ENCODE measurements around the gene DRAXIN. TPM values are rescaled to one million over a fixed set of nuclear protein-coding genes. Genes with fewer than 3 reads are reported as not detected.

The DRAXIN gene
- total RNA-seq, 4 donors from 2014 or later = 0.08 to 0.16 (median 0.12) TPM; not detected in 1

DNA sequence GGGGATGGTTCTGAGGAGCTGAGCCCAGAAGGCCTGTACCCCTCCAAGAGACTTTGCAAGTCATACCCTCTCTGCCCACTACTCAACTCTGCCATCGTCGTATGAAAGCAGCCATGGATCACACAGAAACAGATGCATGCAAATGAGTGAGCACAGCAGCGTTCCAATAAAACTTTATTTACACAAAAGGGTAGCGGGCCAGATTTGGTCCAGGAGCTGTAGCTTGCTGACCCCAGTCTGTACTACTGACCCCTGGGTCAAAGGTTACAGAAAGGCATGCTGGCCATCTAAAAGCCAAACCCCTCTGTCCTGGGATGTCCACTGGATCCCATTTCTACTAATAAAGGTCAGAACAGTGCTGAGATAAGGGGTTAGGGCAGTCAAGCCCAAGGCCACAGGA lies 35.6 kb downstream of the DRAXIN start:
- no peak overlapping the region for H3K27ac ChIP-seq
- no peak for ATAC-seq
- H3K27me3 ChIP-seq = no peaks in the 10 kb centered on the region
- 94% methylated on average over 4 of the region's 4 CpGs; no CpG with 5 or more reads in 1 of the 2 donors for WGBS, 2 donors (ENCODE audit: low coverage in 1 of 2)
- H3K4me1 ChIP-seq = peaks cover 0 to 41% (median 14%) of the 10 kb centered on the region in 3 donors
- TF ChIP-seq EP300 (IDR thresholded peaks at IDR 0.05) = no peak
- no peak for TF ChIP-seq POLR2AphosphoS5 (IDR thresholded peaks at IDR 0.05)
- TF ChIP-seq POLR2A (IDR thresholded peaks at IDR 0.05) = no peak
- TF ChIP-seq, protein P1, sequence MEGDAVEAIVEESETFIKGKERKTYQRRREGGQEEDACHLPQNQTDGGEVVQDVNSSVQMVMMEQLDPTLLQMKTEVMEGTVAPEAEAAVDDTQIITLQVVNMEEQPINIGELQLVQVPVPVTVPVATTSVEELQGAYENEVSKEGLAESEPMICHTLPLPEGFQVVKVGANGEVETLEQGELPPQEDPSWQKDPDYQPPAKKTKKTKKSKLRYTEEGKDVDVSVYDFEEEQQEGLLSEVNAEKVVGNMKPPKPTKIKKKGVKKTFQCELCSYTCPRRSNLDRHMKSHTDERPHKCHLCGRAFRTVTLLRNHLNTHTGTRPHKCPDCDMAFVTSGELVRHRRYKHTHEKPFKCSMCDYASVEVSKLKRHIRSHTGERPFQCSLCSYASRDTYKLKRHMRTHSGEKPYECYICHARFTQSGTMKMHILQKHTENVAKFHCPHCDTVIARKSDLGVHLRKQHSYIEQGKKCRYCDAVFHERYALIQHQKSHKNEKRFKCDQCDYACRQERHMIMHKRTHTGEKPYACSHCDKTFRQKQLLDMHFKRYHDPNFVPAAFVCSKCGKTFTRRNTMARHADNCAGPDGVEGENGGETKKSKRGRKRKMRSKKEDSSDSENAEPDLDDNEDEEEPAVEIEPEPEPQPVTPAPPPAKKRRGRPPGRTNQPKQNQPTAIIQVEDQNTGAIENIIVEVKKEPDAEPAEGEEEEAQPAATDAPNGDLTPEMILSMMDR (IDR thresholded peaks at IDR 0.05) = no peak
- no peaks in the 10 kb centered on the region for H3K36me3 ChIP-seq
- H3K9me3 ChIP-seq = no peaks in the 10 kb centered on the region
- no peak overlapping the region for H3K4me3 ChIP-seq

DNA sequence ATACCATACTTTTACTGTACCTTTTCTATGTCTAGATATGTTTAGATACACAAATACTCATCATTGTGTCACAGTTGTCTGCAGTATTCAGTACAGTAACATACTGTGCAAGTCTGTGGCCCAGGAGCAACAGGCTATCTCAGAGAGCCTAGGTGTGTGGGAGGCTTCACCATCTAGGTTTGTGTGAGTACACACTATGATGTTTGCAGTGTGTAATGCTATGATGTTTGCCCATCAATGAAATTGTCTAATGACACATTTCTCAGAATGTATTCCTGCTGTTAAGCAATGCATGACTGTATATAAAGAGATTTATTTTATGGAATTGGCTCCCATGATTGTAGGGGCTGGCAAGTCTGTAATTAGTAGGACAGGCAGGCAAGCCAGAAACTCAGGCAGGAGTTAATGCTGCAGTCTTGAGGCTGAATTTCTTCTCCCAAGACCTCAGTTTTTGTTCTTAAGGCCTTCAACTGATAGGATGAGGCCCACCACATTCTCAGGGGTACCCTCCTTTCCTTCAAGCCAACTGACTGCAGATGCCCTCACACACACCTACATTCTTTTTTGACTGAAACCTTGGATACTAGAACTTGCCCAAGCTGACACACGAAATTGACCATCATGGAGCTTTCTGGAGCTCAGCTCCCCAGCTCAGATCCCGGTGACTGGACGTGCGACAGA lies 36.8 kb downstream of the DRAXIN start:
- TF ChIP-seq POLR2A (IDR thresholded peaks at IDR 0.05) (no peak), EP300 (IDR thresholded peaks at IDR 0.05) (no peak), POLR2AphosphoS5 (IDR thresholded peaks at IDR 0.05) (no peak)
- TF ChIP-seq, protein P1 (IDR thresholded peaks at IDR 0.05) = no peak
- Histone ChIP-seq H3K4me1 (peaks cover 0 to 41% (median 24%) of the 10 kb centered on the region in 3 donors), H3K4me3 (no peak overlapping the region), H3K36me3 (no peaks in the 10 kb centered on the region), H3K27me3 (no peaks in the 10 kb centered on the region), H3K27ac (no peak overlapping the region), H3K9me3 (no peaks in the 10 kb centered on the region)
- 93% methylated on average over 3 of the region's 4 CpGs; no CpG with 5 or more reads in 1 of the 2 donors for WGBS, 2 donors (ENCODE audit: low coverage in 1 of 2)
- no peak for ATAC-seq

DNA sequence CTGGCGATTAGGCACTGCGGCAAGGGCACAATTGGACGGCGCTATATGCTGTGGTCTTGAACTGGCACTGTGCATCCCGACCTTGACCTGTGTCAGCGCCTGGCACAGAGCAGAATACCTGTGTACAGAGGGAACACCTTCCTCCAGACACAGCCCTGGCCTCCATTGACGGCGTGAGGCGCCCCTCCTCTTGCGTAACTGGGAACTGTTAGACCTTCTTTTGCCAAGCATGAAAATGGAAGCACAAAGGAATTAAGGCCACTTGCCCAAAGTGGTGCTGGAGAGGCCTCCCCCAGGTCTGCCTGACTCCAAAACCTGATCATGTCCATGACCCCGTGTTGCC lies 37.6 kb downstream of the DRAXIN start:
- Histone ChIP-seq H3K9me3 (no peaks in the 10 kb centered on the region), H3K4me1 (peaks cover 0 to 45% (median 24%) of the 10 kb centered on the region in 3 donors), H3K4me3 (no peak overlapping the region), H3K27me3 (no peaks in the 10 kb centered on the region), H3K36me3 (no peaks in the 10 kb centered on the region), H3K27ac (peak overlapping the region in 2 of 4 donors; percentile 9 to 12)
- WGBS, 2 donors (ENCODE audit: low coverage in 1 of 2) = 100% methylated on average over 1 of the region's 11 CpGs; no CpG with 5 or more reads in 1 of the 2 donors
- no peak for ATAC-seq
- TF ChIP-seq POLR2AphosphoS5 (IDR thresholded peaks at IDR 0.05) = no peak

DNA sequence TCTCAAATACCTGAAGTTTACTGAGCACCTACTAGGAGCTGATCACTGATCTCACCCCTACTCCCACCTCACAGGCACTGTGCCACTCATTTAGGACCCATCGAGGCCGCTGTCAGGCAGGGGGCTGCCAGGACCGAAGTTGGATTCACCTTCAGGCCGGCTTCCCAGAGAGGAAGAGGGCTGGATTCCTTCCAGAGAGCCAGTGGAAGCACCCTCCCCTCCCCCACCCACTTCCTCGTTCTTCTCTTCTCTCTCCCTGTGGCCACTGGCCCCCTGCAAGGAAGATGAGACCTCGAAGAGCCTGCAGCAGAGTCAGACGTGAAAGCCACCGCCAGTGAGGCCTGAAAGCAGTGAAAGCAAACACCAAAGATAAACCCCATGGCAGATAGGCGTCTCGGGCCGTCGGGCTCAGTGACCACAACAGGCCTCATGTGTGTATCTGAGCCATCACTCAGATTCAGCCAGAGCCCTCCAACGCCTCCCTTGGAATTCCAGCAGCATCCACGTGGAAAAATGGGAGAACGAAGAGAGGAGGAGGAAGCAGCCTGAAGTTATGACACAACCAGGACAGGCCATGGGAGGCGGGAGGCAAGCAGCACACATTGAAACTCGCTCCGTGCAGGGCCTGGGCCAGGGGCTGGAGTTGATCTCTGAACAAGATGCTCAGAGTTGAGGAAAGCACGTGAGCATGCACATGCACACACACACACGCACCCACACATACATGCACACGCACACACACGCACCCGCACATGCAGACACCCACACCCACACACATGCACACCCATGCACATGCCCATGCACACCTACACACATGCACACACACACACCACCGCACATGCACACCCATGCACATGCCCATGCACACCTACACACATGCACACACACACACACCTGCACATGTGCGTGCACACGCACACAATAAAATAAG lies 38.3 kb downstream of the DRAXIN start:
- Histone ChIP-seq H3K4me1 (peaks cover 0 to 45% (median 24%) of the 10 kb centered on the region in 3 donors), H3K4me3 (no peak overlapping the region), H3K27me3 (no peaks in the 10 kb centered on the region), H3K36me3 (no peaks in the 10 kb centered on the region), H3K9me3 (no peaks in the 10 kb centered on the region), H3K27ac (peak overlapping the region in 2 of 4 donors; percentile 84)
- TF ChIP-seq EP300 (IDR thresholded peaks at IDR 0.05) (no peak), POLR2AphosphoS5 (IDR thresholded peaks at IDR 0.05) (no peak), POLR2A (IDR thresholded peaks at IDR 0.05) (no peak)
- TF ChIP-seq, protein P1 (IDR thresholded peaks at IDR 0.05) = no peak
- WGBS, 2 donors (ENCODE audit: low coverage in 1 of 2) = 66 to 85% methylated on average over 6 to 16 of the region's 26 CpGs
- no peak for ATAC-seq

DNA sequence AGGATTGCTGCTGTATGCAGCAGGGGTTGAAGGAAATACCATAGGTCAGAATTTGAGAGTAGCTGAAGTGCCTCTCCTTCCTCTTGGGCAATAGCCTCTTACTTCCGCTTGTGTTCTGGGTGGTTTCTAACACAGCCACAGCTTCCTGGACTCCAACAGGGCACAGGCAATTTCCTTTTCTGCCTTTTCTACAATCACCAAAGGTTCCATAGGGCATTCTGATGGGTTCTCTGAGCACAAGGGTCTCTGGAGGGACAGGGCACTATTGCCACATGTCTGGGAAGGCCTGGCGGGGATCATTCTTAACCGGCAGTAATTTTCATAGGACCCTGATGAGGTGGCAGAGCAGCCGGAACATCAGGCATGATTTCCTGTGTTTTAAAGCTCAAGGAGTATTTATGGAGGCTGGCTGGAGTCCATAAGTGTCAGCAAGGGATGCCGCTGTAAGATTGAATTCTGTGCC lies 39.0 kb downstream of the DRAXIN start:
- Histone ChIP-seq H3K4me1 (peaks cover 0 to 52% (median 24%) of the 10 kb centered on the region in 3 donors), H3K4me3 (no peak overlapping the region), H3K9me3 (no peaks in the 10 kb centered on the region), H3K27me3 (no peaks in the 10 kb centered on the region), H3K27ac (peak overlapping the region in 3 of 4 donors; percentile 84), H3K36me3 (no peaks in the 10 kb centered on the region)
- ATAC-seq = no peak
- WGBS, 2 donors (ENCODE audit: low coverage in 1 of 2) = 48% methylated on average over 5 of the region's 5 CpGs; no CpG with 5 or more reads in 1 of the 2 donors
- TF ChIP-seq, protein P1 (IDR thresholded peaks at IDR 0.05) = no peak
- no peak for TF ChIP-seq POLR2A (IDR thresholded peaks at IDR 0.05)
- no peak for TF ChIP-seq EP300 (IDR thresholded peaks at IDR 0.05)
- TF ChIP-seq POLR2AphosphoS5 (IDR thresholded peaks at IDR 0.05) = peak; percentile 6
